SK-N-SH treated with all-trans-retinoic acid at 6 μM for 48 hours (cell line): ENCODE results near the gene AKTIP.

Experiments
- ATAC-seq: fragments of 200-7000 bp; cut with Tn5 transposase; 3 replicates; pipeline ENCODE4 v1.9.1; 2020; ENCODE audit warnings: mild to moderate bottlenecking, moderate library complexity
- ARNTL ChIP-seq: fragments of 450-650 bp; formaldehyde crosslinking; IDR thresholded peaks from 2 replicates; pipeline ENCODE4 v1.5.0; 2020; ENCODE audit warnings: low read depth, mild to moderate bottlenecking, moderate library complexity, borderline replicate concordance
- BACH2 ChIP-seq: fragments of 250-450 bp; sonication (Bioruptor Pico); IDR thresholded peaks from 2 replicates; pipeline ENCODE4 v1.9.0; 2021; ENCODE audit warnings: mild to moderate bottlenecking, borderline replicate concordance
- CSDC2 ChIP-seq: fragments of 250-450 bp; sonication (Bioruptor Pico); IDR thresholded peaks from 2 replicates; pipeline ENCODE4 v1.5.0; 2020; ENCODE audit warnings: mild to moderate bottlenecking, moderate library complexity
- ESRRG ChIP-seq: fragments of 250-450 bp; sonication (Bioruptor Pico); IDR thresholded peaks from 2 replicates; pipeline ENCODE4 v1.6.1; 2021; ENCODE audit warnings: mild to moderate bottlenecking
- GLIS3 ChIP-seq: fragments of 250-450 bp; sonication (Bioruptor Pico); IDR thresholded peaks from 2 replicates; pipeline ENCODE4 v1.5.0; 2020; ENCODE audit warnings: mild to moderate bottlenecking, moderate library complexity
- ISL1 ChIP-seq: fragments of 250-450 bp; sonication (Bioruptor Pico); IDR thresholded peaks from 2 replicates; pipeline ENCODE4 v2.1.2; 2022; ENCODE audit warnings: mild to moderate bottlenecking, moderate library complexity
- OSR1 ChIP-seq: fragments of 250-450 bp; sonication (Bioruptor Pico); IDR thresholded peaks from 2 replicates; pipeline ENCODE4 v1.8.0; 2022; ENCODE audit warnings: moderate library complexity, mild to moderate bottlenecking, inconsistent platforms
- RARB ChIP-seq: fragments of 250-450 bp; sonication (Bioruptor Pico); IDR thresholded peaks from 2 replicates; pipeline ENCODE4 v1.8.0; 2021; ENCODE audit warnings: mild to moderate bottlenecking, moderate library complexity
- SNAI2 ChIP-seq: fragments of 250-450 bp; sonication (Bioruptor Pico); IDR thresholded peaks from 2 replicates; pipeline ENCODE4 v1.5.0; 2020; ENCODE audit warnings: mild to moderate bottlenecking, moderate library complexity
- TCF4 ChIP-seq: fragments of 250-450 bp; sonication (Bioruptor Pico); IDR thresholded peaks from 2 replicates; pipeline ENCODE4 v1.8.0; 2021; ENCODE audit warnings: mild to moderate bottlenecking, moderate library complexity, borderline replicate concordance
- TOX ChIP-seq: fragments of 250-450 bp; sonication (Bioruptor Pico); IDR thresholded peaks from 2 replicates; pipeline ENCODE4 v1.8.0; 2021; ENCODE audit warnings: mild to moderate bottlenecking, moderate library complexity, borderline replicate concordance
- ZC3H10 ChIP-seq: fragments of 250-450 bp; sonication (Bioruptor Pico); IDR thresholded peaks from 2 replicates; pipeline ENCODE4 v1.5.1; 2021; ENCODE audit warnings: mild to moderate bottlenecking, moderate library complexity
- ZFP3 ChIP-seq: fragments of 250-450 bp; sonication (Bioruptor Pico); IDR thresholded peaks from 2 replicates; pipeline ENCODE4 v1.5.0; 2020; ENCODE audit warnings: mild to moderate bottlenecking, moderate library complexity
- ZFP30 ChIP-seq: fragments of 450-650 bp; formaldehyde crosslinking; IDR thresholded peaks from 2 replicates; pipeline ENCODE4 v1.5.0; 2022; ENCODE audit warnings: mild to moderate bottlenecking, moderate library complexity
- ZNF565 ChIP-seq: fragments of 450-650 bp; formaldehyde crosslinking; conservative IDR thresholded peaks from 2 replicates; pipeline ENCODE4 v1.5.0; 2020; ENCODE audit warnings: low read depth, mild to moderate bottlenecking, moderate library complexity
- ZNF70 ChIP-seq: fragments of 450-650 bp; formaldehyde crosslinking; IDR thresholded peaks from 2 replicates; pipeline ENCODE4 v1.5.0; 2020; ENCODE audit warnings: mild to moderate bottlenecking, moderate library complexity
- ZNF8 ChIP-seq: fragments of 450-650 bp; formaldehyde crosslinking; IDR thresholded peaks from 2 replicates; pipeline ENCODE4 v1.5.0; 2020; ENCODE audit warnings: mild to moderate bottlenecking, moderate library complexity
- TF ChIP-seq, protein P1 (sequence below): fragments of 250-450 bp; sonication (Bioruptor Pico); IDR thresholded peaks from 2 replicates; pipeline ENCODE4 v1.5.1; 2021; ENCODE audit warnings: mild to moderate bottlenecking, moderate library complexity
- TF ChIP-seq, protein P2 (sequence below): fragments of 250-450 bp; sonication (Bioruptor Pico); IDR thresholded peaks from 2 replicates; pipeline ENCODE4 v1.8.0; 2021; ENCODE audit warnings: low read depth, mild to moderate bottlenecking, moderate library complexity, borderline replicate concordance
- TF ChIP-seq, protein P3 (sequence below): fragments of 250-450 bp; sonication (Bioruptor Pico); IDR thresholded peaks from 2 replicates; pipeline ENCODE4 v1.5.1; 2020; ENCODE audit warnings: low read depth, mild to moderate bottlenecking, moderate library complexity
- TF ChIP-seq, protein P4 (sequence below): fragments of 250-450 bp; sonication (Bioruptor Pico); IDR thresholded peaks from 2 replicates; pipeline ENCODE4 v1.8.0; 2020; ENCODE audit warnings: mild to moderate bottlenecking, moderate library complexity, borderline replicate concordance
- TF ChIP-seq, protein P5 (sequence below): fragments of 250-450 bp; sonication (Bioruptor Pico); IDR thresholded peaks from 2 replicates; pipeline ENCODE4 v1.5.0; 2020; ENCODE audit warnings: mild to moderate bottlenecking, moderate library complexity

The AKTIP gene

DNA sequence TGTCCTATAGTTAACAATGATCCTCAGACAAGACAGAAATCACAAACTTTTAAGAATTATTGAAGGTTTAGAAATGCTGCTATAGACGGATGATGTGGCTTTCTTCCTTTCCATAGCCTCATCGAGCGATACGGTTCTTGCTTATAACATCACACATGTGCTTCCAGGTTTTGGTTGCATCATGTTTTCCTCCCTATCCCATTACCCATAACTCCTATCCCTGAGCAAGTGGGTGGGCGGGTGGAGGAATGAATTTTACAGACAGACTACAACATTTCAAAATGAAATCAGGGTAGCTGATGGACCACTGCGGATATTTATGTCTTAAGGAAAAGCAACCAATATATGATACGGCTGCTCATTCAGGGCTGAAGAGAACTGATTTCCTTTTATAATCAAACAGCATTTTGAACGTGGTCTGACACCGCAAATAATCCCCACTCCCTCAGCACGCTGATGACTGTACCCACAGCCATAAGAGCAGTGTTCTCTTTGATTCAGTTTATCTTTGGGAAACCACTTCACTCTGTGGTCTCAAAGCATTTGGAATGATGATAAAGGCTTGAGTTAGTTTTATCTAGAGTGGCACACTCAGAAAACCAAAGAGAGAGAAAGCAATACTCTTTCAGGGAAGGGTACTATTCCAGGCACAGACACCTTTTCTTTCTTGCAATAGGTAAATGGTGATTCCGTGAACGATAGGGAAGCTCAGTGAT is 4.6 kb upstream of the AKTIP start:
- ATAC-seq: no peak
- TF ChIP-seq ZNF70 (CRISPR knock-in tag) (no peak), ZFP3 (CRISPR knock-in tag) (no peak), ZNF565 (CRISPR knock-in tag) (no peak), ZC3H10 (CRISPR knock-in tag) (no peak), SNAI2 (no peak), TCF4 (CRISPR knock-in tag) (no peak), ISL1 (no peak), ZNF8 (CRISPR knock-in tag) (no peak), ESRRG (CRISPR knock-in tag) (no peak), ZFP30 (no peak), ARNTL (CRISPR knock-in tag) (no peak), OSR1 (CRISPR knock-in tag) (no peak), CSDC2 (CRISPR knock-in tag) (no peak), BACH2 (no peak)
- TF ChIP-seq, protein P1, sequence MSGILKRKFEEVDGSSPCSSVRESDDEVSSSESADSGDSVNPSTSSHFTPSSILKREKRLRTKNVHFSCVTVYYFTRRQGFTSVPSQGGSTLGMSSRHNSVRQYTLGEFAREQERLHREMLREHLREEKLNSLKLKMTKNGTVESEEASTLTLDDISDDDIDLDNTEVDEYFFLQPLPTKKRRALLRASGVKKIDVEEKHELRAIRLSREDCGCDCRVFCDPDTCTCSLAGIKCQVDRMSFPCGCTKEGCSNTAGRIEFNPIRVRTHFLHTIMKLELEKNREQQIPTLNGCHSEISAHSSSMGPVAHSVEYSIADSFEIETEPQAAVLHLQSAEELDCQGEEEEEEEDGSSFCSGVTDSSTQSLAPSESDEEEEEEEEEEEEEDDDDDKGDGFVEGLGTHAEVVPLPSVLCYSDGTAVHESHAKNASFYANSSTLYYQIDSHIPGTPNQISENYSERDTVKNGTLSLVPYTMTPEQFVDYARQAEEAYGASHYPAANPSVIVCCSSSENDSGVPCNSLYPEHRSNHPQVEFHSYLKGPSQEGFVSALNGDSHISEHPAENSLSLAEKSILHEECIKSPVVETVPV (CRISPR knock-in tag): no peak
- TF ChIP-seq, protein P2, sequence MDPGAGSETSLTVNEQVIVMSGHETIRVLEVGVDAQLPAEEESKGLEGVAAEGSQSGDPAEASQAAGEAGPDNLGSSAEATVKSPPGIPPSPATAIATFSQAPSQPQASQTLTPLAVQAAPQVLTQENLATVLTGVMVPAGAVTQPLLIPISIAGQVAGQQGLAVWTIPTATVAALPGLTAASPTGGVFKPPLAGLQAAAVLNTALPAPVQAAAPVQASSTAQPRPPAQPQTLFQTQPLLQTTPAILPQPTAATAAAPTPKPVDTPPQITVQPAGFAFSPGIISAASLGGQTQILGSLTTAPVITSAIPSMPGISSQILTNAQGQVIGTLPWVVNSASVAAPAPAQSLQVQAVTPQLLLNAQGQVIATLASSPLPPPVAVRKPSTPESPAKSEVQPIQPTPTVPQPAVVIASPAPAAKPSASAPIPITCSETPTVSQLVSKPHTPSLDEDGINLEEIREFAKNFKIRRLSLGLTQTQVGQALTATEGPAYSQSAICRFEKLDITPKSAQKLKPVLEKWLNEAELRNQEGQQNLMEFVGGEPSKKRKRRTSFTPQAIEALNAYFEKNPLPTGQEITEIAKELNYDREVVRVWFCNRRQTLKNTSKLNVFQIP (CRISPR knock-in tag): no peak
- TF ChIP-seq, protein P3, sequence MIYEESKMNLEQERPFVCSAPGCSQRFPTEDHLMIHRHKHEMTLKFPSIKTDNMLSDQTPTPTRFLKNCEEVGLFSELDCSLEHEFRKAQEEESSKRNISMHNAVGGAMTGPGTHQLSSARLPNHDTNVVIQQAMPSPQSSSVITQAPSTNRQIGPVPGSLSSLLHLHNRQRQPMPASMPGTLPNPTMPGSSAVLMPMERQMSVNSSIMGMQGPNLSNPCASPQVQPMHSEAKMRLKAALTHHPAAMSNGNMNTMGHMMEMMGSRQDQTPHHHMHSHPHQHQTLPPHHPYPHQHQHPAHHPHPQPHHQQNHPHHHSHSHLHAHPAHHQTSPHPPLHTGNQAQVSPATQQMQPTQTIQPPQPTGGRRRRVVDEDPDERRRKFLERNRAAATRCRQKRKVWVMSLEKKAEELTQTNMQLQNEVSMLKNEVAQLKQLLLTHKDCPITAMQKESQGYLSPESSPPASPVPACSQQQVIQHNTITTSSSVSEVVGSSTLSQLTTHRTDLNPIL (CRISPR knock-in tag): no peak
- TF ChIP-seq, protein P4, sequence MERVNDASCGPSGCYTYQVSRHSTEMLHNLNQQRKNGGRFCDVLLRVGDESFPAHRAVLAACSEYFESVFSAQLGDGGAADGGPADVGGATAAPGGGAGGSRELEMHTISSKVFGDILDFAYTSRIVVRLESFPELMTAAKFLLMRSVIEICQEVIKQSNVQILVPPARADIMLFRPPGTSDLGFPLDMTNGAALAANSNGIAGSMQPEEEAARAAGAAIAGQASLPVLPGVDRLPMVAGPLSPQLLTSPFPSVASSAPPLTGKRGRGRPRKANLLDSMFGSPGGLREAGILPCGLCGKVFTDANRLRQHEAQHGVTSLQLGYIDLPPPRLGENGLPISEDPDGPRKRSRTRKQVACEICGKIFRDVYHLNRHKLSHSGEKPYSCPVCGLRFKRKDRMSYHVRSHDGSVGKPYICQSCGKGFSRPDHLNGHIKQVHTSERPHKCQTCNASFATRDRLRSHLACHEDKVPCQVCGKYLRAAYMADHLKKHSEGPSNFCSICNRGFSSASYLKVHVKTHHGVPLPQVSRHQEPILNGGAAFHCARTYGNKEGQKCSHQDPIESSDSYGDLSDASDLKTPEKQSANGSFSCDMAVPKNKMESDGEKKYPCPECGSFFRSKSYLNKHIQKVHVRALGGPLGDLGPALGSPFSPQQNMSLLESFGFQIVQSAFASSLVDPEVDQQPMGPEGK (CRISPR knock-in tag): no peak
- TF ChIP-seq, protein P5, sequence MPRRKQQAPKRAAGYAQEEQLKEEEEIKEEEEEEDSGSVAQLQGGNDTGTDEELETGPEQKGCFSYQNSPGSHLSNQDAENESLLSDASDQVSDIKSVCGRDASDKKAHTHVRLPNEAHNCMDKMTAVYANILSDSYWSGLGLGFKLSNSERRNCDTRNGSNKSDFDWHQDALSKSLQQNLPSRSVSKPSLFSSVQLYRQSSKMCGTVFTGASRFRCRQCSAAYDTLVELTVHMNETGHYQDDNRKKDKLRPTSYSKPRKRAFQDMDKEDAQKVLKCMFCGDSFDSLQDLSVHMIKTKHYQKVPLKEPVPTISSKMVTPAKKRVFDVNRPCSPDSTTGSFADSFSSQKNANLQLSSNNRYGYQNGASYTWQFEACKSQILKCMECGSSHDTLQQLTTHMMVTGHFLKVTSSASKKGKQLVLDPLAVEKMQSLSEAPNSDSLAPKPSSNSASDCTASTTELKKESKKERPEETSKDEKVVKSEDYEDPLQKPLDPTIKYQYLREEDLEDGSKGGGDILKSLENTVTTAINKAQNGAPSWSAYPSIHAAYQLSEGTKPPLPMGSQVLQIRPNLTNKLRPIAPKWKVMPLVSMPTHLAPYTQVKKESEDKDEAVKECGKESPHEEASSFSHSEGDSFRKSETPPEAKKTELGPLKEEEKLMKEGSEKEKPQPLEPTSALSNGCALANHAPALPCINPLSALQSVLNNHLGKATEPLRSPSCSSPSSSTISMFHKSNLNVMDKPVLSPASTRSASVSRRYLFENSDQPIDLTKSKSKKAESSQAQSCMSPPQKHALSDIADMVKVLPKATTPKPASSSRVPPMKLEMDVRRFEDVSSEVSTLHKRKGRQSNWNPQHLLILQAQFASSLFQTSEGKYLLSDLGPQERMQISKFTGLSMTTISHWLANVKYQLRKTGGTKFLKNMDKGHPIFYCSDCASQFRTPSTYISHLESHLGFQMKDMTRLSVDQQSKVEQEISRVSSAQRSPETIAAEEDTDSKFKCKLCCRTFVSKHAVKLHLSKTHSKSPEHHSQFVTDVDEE (CRISPR knock-in tag): no peak

DNA sequence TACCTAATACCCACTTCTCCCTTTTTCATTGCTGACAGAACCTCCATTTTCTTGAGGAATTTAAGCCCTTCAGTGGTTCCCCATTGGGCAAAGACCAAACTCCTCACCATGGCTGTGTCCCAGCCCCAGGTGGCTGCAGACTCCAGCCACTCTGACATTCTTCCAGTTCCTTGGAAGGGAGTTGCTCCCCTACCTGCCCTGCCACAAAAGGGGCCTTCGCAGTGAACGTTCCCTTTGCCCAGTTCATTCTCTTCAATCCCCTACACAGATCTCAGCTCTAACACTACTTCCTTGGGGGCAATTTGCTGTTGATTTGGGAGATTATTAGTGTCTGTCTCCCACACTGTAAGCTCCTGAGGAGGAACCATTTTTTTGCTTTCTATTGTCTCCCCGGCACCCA is 3.2 kb upstream of the AKTIP start:
- no peak for ATAC-seq
- TF ChIP-seq ZNF70 (CRISPR knock-in tag): no peak
- TF ChIP-seq TOX: no peak
- TF ChIP-seq ZNF8 (CRISPR knock-in tag): no peak
- no peak for TF ChIP-seq ESRRG (CRISPR knock-in tag)
- TF ChIP-seq GLIS3: no peak
- no peak for TF ChIP-seq ZFP30
- TF ChIP-seq ZFP3 (CRISPR knock-in tag): no peak
- TF ChIP-seq, protein P4 (CRISPR knock-in tag): no peak
- TF ChIP-seq RARB: no peak
- TF ChIP-seq ISL1: no peak
- TF ChIP-seq, protein P1 (CRISPR knock-in tag): no peak
